SK-N-SH (cell line): ENCODE measurements around the gene ARHGDIG. TPM values are rescaled to one million over a fixed set of nuclear protein-coding genes. Genes with fewer than 3 reads are reported as not detected.
A peak's percentile ranks its signal among the peaks of the same experiment; 100 is the strongest.

Source experiments
- CTCF ChIA-PET: fragments of 300-600, 350-600 bp; formaldehyde crosslinking; extraction: SDS; loops from one replicate; lab custom pipeline; 2021; lab: Yijun Ruan, JAX
- POLR2A ChIA-PET: fragments of 350-600 bp; sonication (Branson Sonifier 250); formaldehyde crosslinking; extraction: SDS; loops from one replicate; lab custom pipeline; 2020; ENCODE audit warnings: antibody characterized with exemption, inconsistent platforms; lab: Yijun Ruan, JAX
- DNase-seq: peaks from one replicate; pipeline ENCODE4 v3.0.0; 2012
- H2AFZ ChIP-seq: fragments of 200-600 bp; sonication (generic); 2 replicates; pipeline ENCODE4 v1.8.1; 2016; ENCODE audit warnings: antibody characterized with exemption, mild to moderate bottlenecking, low read depth
- H3F3A ChIP-seq: fragments of 200-600 bp; sonication (generic); replicated peaks from 2 replicates; pipeline ENCODE3; 2016; ENCODE audit warnings: antibody characterized with exemption, mild to moderate bottlenecking; ENCODE audit not compliant: insufficient read depth
- H3K27ac ChIP-seq, 2 experiments: fragments of 200-500 bp in 1 of 2; fragments of 200-600 bp in 1 of 2; sonication (Bioruptor generic) in 1 of 2; sonication (generic), shearing (Covaris generic) in 1 of 2; 2 replicates each; pipeline versions ENCODE4 v1.5.1 to v1.6.1; 2014 to 2016; ENCODE audit warnings: low read depth in 2 of 2, inconsistent platforms in 1 of 2, low read length in 1 of 2, mild to moderate bottlenecking in 1 of 2, mixed read lengths in 1 of 2
- H3K27me3 ChIP-seq: fragments of 200-600 bp; sonication (generic), shearing (Covaris generic); 2 replicates; pipeline ENCODE4 v1.6.1; 2016; ENCODE audit warnings: mixed run types; ENCODE audit not compliant: insufficient read depth
- H3K36me3 ChIP-seq, 2 experiments: fragments of 200-500 bp in 1 of 2; fragments of 200-600 bp in 1 of 2; sonication (Bioruptor generic) in 1 of 2; sonication (generic) in 1 of 2; replicated peaks in 1 of 2; 2 replicates each; pipeline versions ENCODE3 to v1.5.1; 2014 to 2016; ENCODE audit warnings: low read length in 1 of 2, mild to moderate bottlenecking in 1 of 2; ENCODE audit not compliant: insufficient read depth in 2 of 2, control insufficient read depth in 1 of 2
- H3K4me1 ChIP-seq, 2 experiments: fragments of 200-500 bp in 1 of 2; fragments of 200-600 bp in 1 of 2; sonication (Bioruptor generic) in 1 of 2; sonication (generic), shearing (Covaris generic) in 1 of 2; 2 replicates each; pipeline versions ENCODE4 v1.5.1 to v1.6.1; 2014 to 2016; ENCODE audit warnings: low read depth in 1 of 2, low read length in 1 of 2, mixed run types in 1 of 2; ENCODE audit not compliant: insufficient read depth in 2 of 2, control insufficient read depth in 1 of 2
- H3K4me2 ChIP-seq: fragments of 200-600 bp; sonication (generic), shearing (Covaris generic); 2 replicates; pipeline ENCODE4 v1.6.1; 2017; ENCODE audit warnings: mixed run types
- H3K4me3 ChIP-seq, 2 experiments: fragments of 200-500 bp in 1 of 2; fragments of 200-600 bp in 1 of 2; sonication (Bioruptor generic) in 1 of 2; sonication (generic), shearing (Covaris generic) in 1 of 2; 2 replicates each; pipeline versions ENCODE4 v1.5.1 to v1.8.1; 2014 to 2016; ENCODE audit warnings: low read depth in 2 of 2, inconsistent platforms in 1 of 2, low read length in 1 of 2, mild to moderate bottlenecking in 1 of 2, mixed read lengths in 1 of 2, moderate library complexity in 1 of 2
- H3K79me2 ChIP-seq: fragments of 200-600 bp; sonication (generic); 2 replicates; pipeline ENCODE4 v1.8.1; 2017; ENCODE audit warnings: mild to moderate bottlenecking; ENCODE audit not compliant: insufficient read depth
- H3K9ac ChIP-seq: fragments of 200-600 bp; sonication (generic); 2 replicates; pipeline ENCODE4 v1.6.1; 2017; ENCODE audit warnings: mixed run types
- H3K9me2 ChIP-seq: fragments of 200-600 bp; sonication (generic); 2 replicates; pipeline ENCODE4 v1.6.1; 2017; ENCODE audit warnings: mixed run types
- H3K9me3 ChIP-seq: fragments of 200-600 bp; sonication (generic); 2 replicates; pipeline ENCODE4 v1.6.1; 2017; ENCODE audit warnings: mixed run types, mild to moderate bottlenecking, moderate library complexity
- H4K20me1 ChIP-seq: fragments of 200-600 bp; sonication (generic); 2 replicates; pipeline ENCODE4 v1.6.1; 2017; ENCODE audit warnings: mild to moderate bottlenecking, mixed run types; ENCODE audit not compliant: insufficient read depth
- CHD2 ChIP-seq: fragments of 150-350 bp; IDR thresholded peaks from 2 replicates; pipeline ENCODE4 v1.6.1; 2018; ENCODE audit warnings: low read length; ENCODE audit not compliant: partially characterized antibody
- ELF1 ChIP-seq: IDR thresholded peaks from 2 replicates; pipeline ENCODE4 v1.4.0; 2012
- EP300 ChIP-seq, 2 experiments: IDR thresholded peaks; 2 replicates each; pipeline versions ENCODE4 v1.4.0 to v1.6.1; 2012; ENCODE audit warnings: borderline replicate concordance in 1 of 2, low read depth in 1 of 2, low read length in 1 of 2
- FOXJ3 ChIP-seq: sonication (generic); formaldehyde crosslinking; IDR thresholded peaks from 2 replicates; pipeline ENCODE4 v1.5.1; 2020; ENCODE audit warnings: mild to moderate bottlenecking, missing genetic modification reagents
- FOXM1 ChIP-seq: IDR thresholded peaks from 2 replicates; pipeline ENCODE4 v1.4.0; 2012; ENCODE audit warnings: low read depth, mild to moderate bottlenecking
- MAX ChIP-seq: IDR thresholded peaks from 2 replicates; pipeline ENCODE4 v1.4.0; 2012; ENCODE audit warnings: low read depth
- MXI1 ChIP-seq: IDR thresholded peaks from 2 replicates; pipeline ENCODE4 v1.6.1; 2012; ENCODE audit warnings: mild to moderate bottlenecking, low read depth, low read length, improper control_type of control experiment
- NRF1 ChIP-seq: IDR thresholded peaks from 2 replicates; pipeline ENCODE4 v1.6.1; 2012; ENCODE audit warnings: low read depth, mild to moderate bottlenecking, low read length
- PBX3 ChIP-seq: IDR thresholded peaks from 2 replicates; pipeline ENCODE4; 2012
- RAD21 ChIP-seq: IDR thresholded peaks from 2 replicates; pipeline ENCODE4 v1.6.1; 2012; ENCODE audit warnings: mild to moderate bottlenecking, low read length
- RCOR1 ChIP-seq: fragments of 150-350 bp; IDR thresholded peaks from 2 replicates; pipeline ENCODE4 v1.6.1; 2017; ENCODE audit warnings: antibody characterized with exemption, low read length
- RFX5 ChIP-seq: IDR thresholded peaks from 2 replicates; pipeline ENCODE4 v1.6.1; 2012; ENCODE audit warnings: mild to moderate bottlenecking, improper control_type of control experiment, low read length
- SMC3 ChIP-seq: IDR thresholded peaks from 2 replicates; pipeline ENCODE4 v1.6.1; 2012; ENCODE audit warnings: low read depth, low read length, improper control_type of control experiment
- TAF1 ChIP-seq: IDR thresholded peaks from 2 replicates; pipeline ENCODE4 v1.6.1; 2012; ENCODE audit warnings: low read depth, mild to moderate bottlenecking, low read length, moderate library complexity, borderline replicate concordance
- TEAD4 ChIP-seq: IDR thresholded peaks from 2 replicates; pipeline ENCODE4 v1.4.0; 2012; ENCODE audit warnings: mild to moderate bottlenecking, borderline replicate concordance; ENCODE audit not compliant: insufficient read depth
- USF2 ChIP-seq: fragments of 150-350 bp; IDR thresholded peaks from 2 replicates; pipeline ENCODE4 v1.6.1; 2017; ENCODE audit warnings: antibody characterized with exemption, low read length, low read depth, borderline replicate concordance
- YY1 ChIP-seq: IDR thresholded peaks from 2 replicates; pipeline ENCODE4 v1.4.0; 2012; ENCODE audit warnings: low read depth, mild to moderate bottlenecking
- WGBS: methylation state at CpG from one replicate; pipeline ENCODE4 v1.1.6; 2017; ENCODE audit warnings: low lambda C conversion rate; 5-methylcytosine and 5-hydroxymethylcytosine counted together
- polyA plus RNA-seq, 3 experiments: library from polyadenylated mRNA; depleted of rRNA; stranded (reverse); fragments of >200 nt; gene quantifications; 2 replicates each; pipeline ENCODE4 v1.2.3, GENCODE V29; 2012
- TF ChIP-seq, protein P1 (sequence below): fragments of 200-600 bp; sonication (generic); IDR thresholded peaks from 2 replicates; pipeline ENCODE4 v1.6.1; 2017; ENCODE audit warnings: antibody characterized with exemption, mild to moderate bottlenecking, moderate library complexity

Gene ARHGDIG
- polyA plus RNA-seq, 1 of the 3 experiments (the other 2 are of a cell fraction), result 4.8 TPM

- no peak overlapping the region for H2AFZ ChIP-seq
- ChIA-PET POLR2A (no interaction called here), CTCF (interaction anchor here (1.1 kb wide), 1 partner anchor 169 kb away, joined by 3 read pairs; no protein-coding TSS in a partner anchor)
- no peaks in the 10 kb centered on the region for H3F3A ChIP-seq
- H3K27ac ChIP-seq, result no peak overlapping the region
- TF ChIP-seq ELF1 (no peak), FOXM1 (no peak), USF2 (no peak), RFX5 (no peak), YY1 (no peak), MAX (no peak), PBX3 (no peak), NRF1 (no peak), RCOR1 (no peak), CHD2 (no peak), FOXJ3 (CRISPR knock-in tag) (no peak), MXI1 (no peak), SMC3 (no peak), TAF1 (no peak), TEAD4 (no peak)
- H4K20me1 ChIP-seq, result no peaks in the 10 kb centered on the region
- H3K4me1 ChIP-seq, result no peaks in the 10 kb centered on the region
- peaks cover 0 to 32% of the 10 kb centered on the region in 2 experiments for H3K36me3 ChIP-seq
- no peak for DNase-seq
- H3K9me3 ChIP-seq, result no peaks in the 10 kb centered on the region
- no peak overlapping the region for H3K4me3 ChIP-seq
- no peak overlapping the region for H3K9ac ChIP-seq
- no peaks in the 10 kb centered on the region for H3K79me2 ChIP-seq
- 97% methylated on average over 6 of the region's 22 CpGs for WGBS
- H3K4me2 ChIP-seq, result no peak overlapping the region
- H3K27me3 ChIP-seq, result no peaks in the 10 kb centered on the region
- H3K9me2 ChIP-seq, result no peaks in the 10 kb centered on the region
Observed at GRCh38 chr16:286491-287297, 6.3 kb downstream of the ARHGDIG start.

DNA sequence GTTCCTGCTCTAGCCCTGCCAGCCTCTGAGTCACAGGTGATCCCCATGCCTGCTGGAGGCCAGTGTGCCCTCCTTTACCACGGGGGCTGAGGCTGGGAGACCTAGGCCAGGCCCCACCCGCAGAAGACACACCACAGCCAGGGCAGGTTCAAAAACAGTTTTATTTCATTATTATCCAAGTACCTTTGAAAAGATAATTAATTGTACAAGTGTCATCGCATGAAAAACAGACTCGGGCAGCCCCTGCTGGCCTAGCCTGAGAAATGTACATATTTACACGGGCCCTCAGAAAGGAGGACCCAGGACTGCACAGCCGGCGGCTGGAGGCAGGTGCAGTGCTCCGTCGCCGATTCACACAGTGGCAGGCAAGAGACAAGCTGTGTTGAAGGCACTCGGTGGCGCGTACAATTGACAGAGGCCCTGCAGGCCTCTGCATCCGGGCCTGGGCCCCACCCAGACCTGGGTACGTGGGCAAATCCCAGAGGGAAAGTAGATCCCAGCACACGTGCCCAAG, 7.0 kb downstream of the ARHGDIG start:
- Histone ChIP-seq H2AFZ (no peak overlapping the region), H3F3A (no peaks in the 10 kb centered on the region), H3K9ac (no peak overlapping the region), H3K27me3 (no peaks in the 10 kb centered on the region), H3K4me1 (no peaks in the 10 kb centered on the region), H3K9me2 (no peaks in the 10 kb centered on the region), H4K20me1 (no peaks in the 10 kb centered on the region), H3K4me3 (no peak overlapping the region), H3K27ac (no peak overlapping the region), H3K36me3 (peaks cover 0 to 38% of the 10 kb centered on the region in 2 experiments), H3K9me3 (no peaks in the 10 kb centered on the region), H3K4me2 (no peak overlapping the region), H3K79me2 (no peaks in the 10 kb centered on the region)
- DNase-seq, result no peak
- TF ChIP-seq, protein P1, sequence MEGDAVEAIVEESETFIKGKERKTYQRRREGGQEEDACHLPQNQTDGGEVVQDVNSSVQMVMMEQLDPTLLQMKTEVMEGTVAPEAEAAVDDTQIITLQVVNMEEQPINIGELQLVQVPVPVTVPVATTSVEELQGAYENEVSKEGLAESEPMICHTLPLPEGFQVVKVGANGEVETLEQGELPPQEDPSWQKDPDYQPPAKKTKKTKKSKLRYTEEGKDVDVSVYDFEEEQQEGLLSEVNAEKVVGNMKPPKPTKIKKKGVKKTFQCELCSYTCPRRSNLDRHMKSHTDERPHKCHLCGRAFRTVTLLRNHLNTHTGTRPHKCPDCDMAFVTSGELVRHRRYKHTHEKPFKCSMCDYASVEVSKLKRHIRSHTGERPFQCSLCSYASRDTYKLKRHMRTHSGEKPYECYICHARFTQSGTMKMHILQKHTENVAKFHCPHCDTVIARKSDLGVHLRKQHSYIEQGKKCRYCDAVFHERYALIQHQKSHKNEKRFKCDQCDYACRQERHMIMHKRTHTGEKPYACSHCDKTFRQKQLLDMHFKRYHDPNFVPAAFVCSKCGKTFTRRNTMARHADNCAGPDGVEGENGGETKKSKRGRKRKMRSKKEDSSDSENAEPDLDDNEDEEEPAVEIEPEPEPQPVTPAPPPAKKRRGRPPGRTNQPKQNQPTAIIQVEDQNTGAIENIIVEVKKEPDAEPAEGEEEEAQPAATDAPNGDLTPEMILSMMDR, result 0 out of 2 replicates have a peak, but pooled peaks have one; percentile 9
- TF ChIP-seq EP300 (IDR thresholded peaks at IDR 0.05; ENCODE audit: borderline replicate concordance in 1 of 2, low read depth in 1 of 2, low read length in 1 of 2) (no peak), TEAD4 (no peak), RAD21 (0 out of 2 replicates have a peak, but pooled peaks have one; percentile 11)
- CTCF ChIA-PET, result interaction anchor here (1.1 kb wide), 1 partner anchor 170 kb away, joined by 3 read pairs; no protein-coding TSS in a partner anchor
- POLR2A ChIA-PET, result no interaction called here
- 82% methylated on average over 15 of the region's 16 CpGs for WGBS
